NAMALWA (cell line): ENCODE data around the gene IL1B.

Source experiments
- DNase-seq: peaks from one replicate; pipeline ENCODE4 v3.0.0-alpha.2; 2015; ENCODE audit warnings: low spot score

Gene IL1B

DNA sequence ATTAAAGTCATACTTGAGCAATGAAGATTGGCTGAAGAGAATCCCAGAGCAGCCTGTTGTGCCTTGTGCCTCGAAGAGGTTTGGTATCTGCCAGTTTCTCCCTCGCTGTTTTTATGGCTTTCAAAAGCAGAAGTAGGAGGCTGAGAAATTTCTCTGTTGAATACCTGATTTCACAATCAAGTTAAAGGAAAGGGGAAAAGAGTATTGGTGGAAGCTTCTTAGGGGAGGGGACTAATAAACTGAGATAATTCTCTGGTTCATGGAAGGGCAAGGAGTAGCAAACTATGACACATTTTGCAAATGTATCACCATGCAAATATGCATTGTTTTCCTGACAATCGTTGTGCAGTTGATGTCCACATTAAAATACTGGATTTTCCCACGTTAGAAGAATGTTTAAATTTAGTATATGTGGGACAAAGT, at the start of gene IL1B:
TSS of gene IL1B (minus strand) at position 85 of the 423 bp plus-strand sequence. CDS start 550 bp downstream, outside the sequence.
- DNase-seq, result peak; percentile 6

DNA sequence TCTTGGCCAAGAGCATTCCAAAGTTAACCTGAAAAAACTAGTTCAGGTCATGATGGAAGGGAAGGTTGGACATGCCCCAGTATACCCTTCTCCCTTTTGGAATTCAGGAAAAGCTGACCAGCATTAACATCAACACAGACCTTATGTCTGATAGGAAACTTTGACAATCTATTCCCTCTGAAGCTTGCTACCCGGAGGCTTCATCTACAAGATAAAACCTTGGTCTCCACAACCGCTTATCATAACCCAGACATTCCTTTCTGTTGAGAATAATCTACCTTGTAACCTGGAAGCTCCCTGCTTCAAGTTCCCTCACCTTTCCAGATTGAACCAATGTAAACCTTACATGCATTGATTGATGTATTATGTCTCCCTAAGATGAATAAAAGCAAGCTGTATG, 49.7 kb upstream of the IL1B start:
- no peak for DNase-seq

DNA sequence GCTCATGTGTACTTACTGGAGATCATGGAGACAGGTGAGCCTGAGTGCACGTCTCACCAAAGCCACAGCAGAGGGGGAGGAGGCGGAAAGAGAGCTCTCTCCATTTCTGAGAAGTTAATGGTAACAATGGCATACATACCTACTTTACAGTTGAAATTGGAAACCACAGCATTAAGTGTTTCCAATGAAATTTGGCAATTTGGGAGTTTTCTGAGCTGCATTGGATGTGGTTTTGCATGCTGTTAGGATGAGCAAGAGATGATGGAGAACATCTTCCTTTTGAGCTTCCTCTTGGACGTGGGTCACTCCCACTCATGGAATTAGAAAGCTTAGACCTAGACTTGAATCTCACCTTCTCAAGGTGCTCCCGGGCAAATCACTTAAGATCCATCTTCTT, 48.9 kb upstream of the IL1B start:
- DNase-seq, result no peak

DNA sequence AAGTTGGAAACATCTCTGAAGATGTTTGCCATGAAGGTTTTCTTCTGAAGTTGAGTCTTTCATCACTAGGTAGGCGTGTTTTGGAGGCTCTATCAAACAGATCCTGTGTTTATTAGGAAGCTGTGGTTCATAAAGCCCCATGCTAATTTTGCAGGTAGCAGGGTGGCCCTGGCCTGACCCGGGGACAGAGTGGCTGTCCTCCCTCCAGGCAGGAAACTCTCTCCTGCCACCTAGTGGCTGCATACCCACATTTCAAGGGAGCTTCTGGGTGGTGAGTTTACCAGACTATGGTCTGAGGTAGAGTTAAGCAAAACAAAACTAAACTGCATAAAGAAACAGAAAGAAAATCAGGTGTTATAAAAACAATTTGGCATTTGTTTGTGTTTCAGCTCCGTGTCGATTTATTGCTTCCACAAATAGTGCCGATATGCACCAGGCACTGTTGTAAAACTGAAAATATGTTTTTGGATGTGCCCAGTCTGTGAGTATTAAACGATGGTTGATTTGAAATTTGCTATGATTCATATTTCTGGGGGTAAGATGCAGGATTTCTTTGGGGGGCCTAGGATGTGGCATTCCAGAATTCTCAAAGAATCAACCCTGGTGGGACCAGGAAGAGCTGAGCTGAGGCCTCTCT, 48.4 kb upstream of the IL1B start:
- DNase-seq, result peak; percentile 58

DNA sequence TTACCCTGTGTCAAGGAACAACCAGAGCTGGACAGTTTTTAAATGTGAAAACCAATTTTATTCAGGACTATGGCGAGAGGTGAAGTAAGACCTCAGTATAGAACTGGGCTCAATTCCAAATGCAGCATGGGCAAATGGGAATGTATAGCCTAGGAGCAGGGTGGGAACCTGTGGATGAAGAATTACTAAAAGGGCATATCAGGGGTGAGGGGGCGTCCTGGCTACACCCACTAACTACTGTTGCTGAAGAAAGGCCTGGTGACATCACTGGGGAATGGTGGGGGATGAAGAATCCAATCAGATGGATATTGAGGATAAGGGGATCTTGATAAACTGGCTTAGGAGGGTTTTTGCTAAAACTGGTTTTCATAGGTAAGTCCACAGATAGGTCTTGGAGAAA, 47.1 kb upstream of the IL1B start:
- DNase-seq, result no peak

DNA sequence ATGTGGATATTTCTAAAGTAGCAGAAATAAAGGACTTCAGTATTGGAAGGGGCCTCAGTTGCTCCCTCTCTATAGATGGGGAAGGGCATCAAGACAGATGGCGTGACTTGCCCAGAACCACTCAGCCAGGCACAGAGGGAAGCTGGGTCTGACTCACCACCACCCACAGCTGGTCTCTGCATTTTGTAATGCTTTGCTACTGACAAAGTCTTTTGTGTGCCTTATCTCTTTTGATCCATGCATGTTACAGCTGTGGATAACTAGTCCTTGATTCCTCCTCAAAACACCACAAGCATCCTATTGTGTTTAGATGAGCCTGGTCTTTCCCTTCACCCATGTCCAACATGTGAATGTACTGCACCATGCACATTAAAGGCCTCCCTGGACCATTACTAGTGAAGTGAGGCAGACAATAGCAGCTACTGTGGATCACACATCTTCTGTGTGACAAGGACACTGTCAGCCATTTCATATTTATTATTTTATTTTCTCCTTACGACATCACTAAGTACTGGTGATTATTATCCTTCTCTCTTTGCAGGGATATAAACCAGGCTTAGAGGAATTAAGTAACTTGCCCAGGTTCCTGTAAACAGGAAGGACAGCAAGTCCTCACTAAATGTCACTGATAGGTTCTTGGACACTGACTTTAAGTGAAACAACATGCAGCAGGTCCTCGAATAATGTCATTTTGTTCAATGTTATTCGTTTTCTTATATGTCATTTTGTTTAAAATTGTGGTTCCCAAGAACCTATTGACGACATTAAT, 44.8 kb upstream of the IL1B start:
- no peak for DNase-seq

DNA sequence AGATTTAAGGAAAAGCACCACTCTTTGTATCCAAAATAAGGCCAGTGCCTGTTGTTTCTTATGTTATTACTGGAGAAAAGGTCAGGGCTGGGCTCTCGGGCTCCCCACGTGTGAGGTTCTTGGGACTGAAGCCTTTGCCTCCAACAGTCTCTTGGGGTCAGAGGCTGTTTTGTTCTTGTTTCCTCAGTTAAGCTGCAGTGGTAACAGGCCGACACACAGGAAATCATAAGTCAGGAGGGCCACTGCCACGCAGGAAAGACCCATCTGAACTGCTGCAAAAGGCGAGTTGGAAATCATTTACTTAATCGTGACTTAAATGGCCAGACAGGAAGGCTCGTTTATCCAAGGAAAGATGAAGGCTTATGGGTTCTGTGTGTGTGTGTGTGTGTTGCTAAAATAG, 44.1 kb upstream of the IL1B start:
- no peak for DNase-seq

DNA sequence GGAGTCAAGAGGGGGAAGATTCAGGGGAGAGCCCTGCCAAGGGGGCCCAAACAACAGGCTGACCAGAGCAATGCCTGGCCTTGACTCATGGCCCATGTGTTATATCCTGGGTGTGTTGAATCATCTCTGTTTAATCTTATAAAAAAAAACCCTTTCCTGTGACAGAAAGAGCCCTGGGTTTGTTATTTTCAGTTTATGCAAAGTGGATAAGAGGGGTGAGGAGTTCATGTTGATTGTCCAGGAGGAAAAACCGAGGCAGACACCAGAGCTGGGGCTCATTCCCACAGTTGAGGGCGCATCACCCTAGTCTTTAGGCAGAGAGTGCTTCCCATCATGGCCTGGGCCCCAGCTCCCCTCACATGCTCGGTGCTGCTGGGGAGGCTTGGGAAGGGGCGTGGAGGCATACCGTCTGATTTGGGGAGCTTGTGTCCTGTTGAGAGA, 43.5 kb upstream of the IL1B start:
- no peak for DNase-seq

DNA sequence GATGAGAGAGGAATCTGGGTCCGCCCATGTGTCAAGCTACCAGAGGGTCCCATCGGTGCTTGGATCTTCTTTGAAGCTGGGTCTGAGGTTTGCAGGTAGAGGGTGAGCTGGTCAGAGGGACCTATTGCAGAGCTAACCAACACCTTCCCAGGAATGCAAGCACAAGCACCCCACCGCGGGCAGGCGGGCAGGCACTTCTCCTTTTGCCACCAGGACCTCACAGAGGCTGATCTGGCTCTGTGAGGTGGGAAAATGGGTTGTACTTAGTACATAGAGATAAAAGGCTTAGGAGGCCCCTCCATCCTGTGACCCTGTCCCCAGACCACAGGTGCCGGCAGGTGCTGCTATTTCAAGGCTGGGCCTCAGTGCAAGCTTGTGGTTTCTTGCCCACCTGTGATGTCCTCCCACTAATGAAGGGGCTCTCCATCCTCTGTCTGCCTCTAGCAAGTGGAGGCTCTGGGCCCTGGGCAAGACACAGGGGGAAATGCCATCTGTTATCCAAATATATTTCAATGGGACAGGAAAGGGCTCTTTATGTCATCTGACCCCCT, 43.0 kb upstream of the IL1B start:
- no peak for DNase-seq

DNA sequence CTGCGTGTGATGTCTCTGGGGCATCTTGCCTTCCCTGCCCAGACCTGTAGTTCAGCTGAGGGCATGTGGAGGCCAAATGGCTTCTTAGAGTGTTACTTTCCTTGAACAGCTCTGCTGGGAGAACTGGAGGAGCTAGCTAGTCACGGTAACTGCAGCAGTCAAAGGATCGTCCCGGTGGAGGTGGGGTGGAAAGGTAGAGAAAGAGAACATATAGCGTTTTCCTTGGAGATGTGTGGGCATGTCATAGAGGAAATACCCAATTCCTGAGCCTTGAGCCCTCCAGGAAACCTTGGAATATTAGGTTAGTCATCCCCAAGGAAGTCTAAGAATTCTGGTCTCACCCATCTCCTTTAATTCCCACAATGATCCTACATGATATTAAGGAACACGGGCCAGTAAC, 40.8 kb upstream of the IL1B start:
- DNase-seq, result no peak

DNA sequence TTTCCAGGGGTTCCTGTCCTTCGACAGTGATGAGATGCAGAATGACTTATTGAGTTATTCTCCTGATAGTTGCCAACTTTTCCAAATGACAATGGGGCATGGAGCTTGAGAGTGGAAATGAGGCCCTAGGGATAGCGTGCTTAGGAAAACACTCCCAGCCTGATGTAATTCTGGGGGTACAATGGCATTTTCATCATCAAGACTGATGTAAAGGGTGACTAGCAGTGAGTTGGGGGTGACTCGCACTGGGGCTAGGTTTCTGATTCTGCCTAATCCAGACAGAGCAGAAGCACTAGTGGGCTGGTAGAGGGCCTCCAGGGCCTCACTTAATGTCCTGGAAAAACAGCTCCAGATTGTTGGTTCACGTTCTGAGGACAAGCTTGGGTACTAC, 40.4 kb upstream of the IL1B start:
- DNase-seq, result no peak

DNA sequence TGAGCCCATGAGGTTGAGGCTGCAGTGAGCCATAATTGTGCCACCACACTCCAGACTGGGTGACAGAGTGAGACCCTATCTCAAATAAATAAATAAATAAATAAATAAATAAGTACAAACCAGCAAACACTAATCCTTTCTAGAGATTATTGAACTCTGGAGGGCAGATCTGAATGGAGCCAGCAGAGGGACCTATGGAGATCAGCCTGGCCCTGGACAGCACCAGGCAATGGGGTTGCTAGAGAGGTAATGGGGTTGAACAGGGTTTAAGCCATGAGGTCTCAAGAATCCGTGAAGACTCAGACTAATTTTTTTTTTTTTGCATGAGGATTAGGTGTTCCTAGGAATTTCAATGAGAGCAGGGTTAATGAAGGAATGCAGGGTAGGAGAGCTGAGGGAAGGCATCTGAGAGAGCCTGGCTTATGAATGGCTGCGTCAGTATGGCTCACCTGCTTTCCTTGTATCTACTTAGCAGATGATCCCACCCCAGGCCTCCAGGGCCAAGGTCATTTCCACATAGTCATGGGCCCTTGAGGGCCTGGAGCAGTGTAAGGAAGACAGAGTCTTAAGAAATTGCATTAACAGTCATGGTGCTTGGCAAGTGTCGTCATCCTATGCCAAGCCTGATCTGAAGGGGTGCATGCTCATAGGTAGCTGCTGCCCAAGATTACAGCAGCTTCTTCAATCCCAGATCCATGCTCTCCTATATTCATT, 39.8 kb upstream of the IL1B start:
- no peak for DNase-seq

DNA sequence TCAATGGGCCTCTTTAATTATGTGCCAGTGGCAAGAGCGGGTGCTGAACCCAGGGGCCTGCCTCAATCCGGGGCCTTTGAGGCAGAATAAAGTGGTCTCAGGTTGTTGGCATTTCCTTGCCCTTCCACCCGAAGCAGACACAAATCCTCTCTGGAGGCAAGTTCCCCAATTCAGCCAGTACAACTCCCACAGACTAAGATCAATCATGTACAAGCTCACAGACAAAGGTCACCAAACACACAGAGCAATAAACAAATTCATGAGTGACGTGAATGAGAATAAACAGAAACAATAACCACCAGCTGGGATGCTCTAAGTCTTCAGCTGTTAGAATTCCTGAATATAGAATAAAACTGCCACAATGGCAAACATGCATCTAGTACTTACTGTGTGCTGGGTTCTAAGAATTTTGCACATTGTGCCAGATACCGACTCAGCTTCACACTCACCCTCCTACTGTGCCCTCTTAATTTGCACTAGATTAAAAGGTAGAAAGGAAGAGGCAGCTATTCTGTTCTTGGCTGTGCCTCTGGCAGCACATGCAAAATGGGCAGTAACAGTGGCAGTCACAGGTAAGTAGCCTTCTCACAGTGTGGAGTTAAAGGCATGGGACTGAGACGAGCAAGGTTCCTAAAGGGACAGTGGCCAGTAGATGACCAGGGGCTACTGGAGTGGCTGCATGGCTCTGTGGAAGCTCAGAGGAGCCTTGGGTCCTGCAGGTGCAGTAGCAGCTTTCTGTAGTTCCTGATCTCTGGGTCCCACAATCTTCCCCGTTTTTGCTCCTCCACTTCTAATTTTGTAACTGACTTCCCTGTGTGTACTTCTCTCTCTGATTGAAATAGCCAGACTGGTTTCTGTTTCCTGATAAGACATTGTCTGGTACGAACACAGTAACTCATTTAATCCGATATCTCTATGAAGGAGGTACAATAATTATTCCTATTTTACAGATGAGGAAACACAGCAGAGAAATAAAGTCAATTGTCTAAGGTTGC, 34.6 kb upstream of the IL1B start:
- DNase-seq, result no peak

DNA sequence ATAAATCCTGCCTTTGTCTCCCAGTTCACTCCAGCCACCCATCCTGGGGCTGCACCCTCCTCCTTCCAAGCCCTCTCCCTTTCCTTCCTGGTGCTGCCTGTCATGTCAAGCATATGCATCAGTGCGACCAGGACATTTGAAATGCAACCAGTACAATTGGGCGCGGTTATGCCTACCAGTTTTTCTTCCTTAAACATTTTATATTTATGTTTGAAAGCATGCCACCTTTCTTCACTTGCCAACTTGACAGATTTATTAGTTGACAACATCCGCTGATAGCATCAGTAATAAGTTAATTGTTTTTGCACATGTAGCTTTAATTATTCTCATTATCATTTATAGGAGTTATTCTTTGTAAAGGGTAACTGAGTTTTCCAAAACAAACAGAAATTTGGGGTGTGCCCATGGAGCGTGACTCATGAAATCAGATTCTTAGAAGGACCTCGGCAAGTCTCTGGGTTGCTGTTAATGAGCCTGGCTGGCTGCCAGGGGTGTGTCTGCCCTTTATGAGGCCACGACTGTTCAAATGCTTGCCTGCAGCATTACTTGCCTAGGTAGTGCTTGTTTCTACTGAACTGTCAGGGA, 32.8 kb upstream of the IL1B start:
- no peak for DNase-seq

DNA sequence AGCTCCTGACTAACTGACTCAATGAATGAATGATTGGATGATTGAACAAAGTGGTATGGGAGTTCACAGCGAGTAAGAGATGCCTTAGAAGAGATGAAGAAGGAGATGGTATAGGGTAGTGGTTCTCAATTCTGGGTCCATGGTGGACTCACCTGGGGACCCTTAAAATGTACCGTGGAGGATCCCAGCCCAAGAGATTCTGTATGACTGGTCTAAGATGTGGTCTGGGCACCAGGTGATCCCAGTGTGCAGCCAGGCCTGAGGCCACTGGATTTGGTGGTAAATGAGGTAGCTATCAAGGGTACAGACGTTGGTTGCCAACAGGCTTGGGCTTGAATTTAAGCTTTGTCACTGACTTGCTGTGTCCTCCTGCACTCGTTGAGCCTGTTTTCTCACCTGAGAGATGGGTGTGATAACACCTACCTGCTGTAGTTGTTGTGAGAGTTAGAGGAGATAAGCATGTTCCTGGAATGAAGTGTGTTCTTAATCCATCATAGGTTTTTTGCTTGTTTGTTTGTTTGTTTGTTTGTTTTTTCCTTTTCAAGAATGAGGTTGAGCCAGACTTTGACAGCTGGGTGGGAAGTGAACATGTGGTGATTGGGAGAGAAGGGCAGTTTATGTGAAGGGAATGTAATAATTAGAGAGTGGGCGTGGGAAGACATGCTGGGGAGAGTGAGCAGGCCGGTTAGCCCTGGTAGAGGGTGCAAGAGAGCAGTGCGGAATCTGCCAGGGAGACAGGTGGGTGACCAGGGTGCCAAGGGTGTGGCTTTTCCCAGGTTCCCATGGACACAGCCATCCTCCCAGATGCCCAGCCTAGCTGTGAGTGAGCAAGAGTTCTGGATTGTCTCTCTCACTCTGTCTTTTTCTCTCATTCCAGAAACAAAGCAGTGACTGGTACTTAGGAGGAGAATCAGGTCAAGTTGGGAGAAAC, 31.4 kb upstream of the IL1B start:
- DNase-seq, result no peak

DNA sequence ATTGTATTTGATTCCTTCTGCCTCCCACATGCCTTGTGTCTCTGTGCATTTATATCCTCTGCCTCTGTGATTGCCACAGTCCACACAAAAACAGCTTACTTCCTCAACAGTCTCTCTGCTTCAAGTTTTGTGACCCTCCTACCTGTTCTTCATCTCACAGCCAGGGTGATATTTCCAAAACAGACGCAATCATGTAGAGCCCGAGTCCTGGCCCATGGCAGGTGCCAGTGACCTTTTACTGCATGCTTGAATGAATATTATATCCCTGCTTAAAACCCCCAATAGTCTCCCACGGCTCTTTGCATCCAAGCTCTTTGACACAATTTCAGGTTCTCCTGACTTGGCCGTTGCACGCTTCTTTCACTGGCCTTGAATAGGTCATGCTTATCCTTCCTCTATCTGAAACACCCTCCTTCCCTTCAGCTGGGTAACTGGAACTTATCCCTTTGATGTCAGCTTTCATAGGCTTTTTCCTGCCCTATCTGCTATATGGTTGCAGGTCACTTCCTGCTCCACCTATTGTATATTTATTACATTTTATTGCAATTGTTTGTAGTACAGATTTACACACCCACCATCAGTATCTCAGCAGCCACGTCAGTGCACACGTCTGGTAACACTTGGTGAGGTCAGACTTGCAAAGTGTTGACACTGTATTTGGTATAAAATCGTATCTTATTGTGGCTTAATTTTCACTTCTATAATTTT, 29.7 kb upstream of the IL1B start:
- DNase-seq, result no peak

DNA sequence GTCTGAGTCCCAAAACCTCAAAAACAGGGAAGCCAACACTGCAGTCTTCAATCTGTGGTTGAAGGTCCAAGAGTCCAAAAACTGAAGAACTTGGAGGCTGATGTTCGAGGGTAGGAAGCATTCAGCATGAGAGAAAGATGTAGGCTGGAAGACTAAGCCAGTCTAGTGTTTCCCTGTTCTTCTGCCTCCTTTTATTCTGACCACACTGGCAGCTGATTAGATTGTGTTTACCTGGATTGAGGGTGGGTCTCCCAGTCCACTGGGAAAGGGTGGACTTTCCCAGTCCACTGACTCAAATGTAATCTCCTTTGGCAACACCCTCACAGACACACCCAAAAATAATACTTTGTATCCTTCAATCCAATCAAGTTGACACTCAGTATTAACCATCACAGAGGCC, 27.5 kb upstream of the IL1B start:
- DNase-seq, result no peak

DNA sequence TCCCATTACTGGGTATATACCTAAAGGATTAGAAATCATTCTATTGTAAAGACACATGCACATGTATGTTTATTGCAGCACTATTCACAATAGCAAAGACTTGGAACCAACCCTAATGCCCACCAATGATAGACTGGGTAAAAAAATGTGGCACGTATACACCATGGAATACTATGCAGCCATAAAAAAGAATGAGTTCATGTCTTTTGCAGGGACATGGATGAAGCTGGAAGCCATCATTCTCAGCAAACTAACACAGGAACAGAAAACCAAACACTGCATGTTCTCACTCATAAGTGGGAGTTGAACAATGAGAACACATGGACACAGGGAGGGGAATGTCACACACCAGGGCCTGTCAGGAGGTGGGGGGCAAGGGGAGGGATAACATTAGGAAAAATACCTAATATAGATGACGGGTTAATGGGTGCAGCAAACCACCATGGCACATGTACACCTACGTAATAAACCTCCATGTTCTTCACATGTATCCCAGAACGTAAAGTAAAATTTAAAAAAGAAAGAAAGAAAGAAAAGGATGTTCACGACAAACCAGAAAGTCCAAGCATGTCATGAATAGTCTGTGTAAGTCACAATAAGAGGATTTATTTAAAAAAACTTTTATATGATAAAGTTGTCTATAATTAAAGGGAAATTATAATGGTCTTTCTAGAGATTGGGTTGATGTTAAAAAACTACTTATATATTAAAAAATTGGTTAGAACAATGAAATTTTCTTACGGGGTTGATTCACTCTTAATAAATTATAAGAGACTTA, 23.0 kb upstream of the IL1B start:
- peak; percentile 41 for DNase-seq

DNA sequence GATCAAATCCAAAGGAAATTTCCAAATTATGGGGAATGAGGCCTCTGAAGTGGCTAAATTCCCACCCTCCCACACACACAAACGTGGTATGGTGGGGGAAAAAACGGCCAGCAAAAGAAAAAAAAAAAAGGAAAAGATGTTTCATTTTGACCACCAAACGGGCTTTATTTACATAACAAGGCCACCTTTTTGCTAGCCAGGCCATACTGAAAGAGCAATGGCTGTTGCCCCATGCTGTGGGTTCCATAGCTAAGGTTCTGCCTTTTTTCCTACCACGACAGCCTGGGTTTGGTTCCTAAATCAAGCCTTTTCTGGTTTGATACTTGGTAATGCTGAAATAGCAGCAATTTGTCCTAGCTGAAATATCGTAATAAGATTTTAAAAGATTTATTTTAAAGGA, 14.0 kb upstream of the IL1B start:
- DNase-seq, result no peak
